OCI-LY7 (cell line): ENCODE data around the gene PRR4.

ENCODE experiments used
- EZH2phosphoT487 ChIP-seq: fragments of 200-600 bp; sonication (generic); IDR thresholded peaks from 2 replicates; pipeline ENCODE4 v1.6.1; 2018; ENCODE audit warnings: low read depth, borderline replicate concordance, mild to moderate bottlenecking, mixed run types, antibody characterized with exemption, low read length, moderate library complexity, mixed read lengths
- TF ChIP-seq, protein P1 (sequence below): fragments of 200-600 bp; sonication (generic); conservative IDR thresholded peaks from 2 replicates; pipeline ENCODE4 v1.5.1; 2014; ENCODE audit warnings: mild to moderate bottlenecking, antibody characterized with exemption, low read length, moderate library complexity, mixed read lengths

DNA sequence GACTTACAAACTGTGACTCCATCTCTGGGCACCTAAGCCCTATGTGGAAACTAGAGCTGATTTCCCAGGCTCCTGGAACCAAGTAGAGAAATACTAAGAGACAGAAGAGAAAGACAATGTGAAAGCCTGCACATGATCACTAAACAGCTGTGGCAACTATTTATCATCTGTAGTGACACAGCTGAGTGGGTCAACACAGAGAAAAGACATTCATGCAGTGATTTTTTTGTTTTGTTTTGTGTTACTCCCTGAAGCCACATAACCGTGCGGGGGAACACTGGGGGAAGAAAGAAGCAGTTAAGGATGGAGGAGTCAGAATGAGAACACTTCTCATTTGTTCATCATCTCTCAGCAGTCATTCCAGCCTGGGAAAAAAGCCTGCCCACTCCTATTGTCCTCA is 1.5 kb downstream of the PRR4 start:
- TF ChIP-seq, protein P1, sequence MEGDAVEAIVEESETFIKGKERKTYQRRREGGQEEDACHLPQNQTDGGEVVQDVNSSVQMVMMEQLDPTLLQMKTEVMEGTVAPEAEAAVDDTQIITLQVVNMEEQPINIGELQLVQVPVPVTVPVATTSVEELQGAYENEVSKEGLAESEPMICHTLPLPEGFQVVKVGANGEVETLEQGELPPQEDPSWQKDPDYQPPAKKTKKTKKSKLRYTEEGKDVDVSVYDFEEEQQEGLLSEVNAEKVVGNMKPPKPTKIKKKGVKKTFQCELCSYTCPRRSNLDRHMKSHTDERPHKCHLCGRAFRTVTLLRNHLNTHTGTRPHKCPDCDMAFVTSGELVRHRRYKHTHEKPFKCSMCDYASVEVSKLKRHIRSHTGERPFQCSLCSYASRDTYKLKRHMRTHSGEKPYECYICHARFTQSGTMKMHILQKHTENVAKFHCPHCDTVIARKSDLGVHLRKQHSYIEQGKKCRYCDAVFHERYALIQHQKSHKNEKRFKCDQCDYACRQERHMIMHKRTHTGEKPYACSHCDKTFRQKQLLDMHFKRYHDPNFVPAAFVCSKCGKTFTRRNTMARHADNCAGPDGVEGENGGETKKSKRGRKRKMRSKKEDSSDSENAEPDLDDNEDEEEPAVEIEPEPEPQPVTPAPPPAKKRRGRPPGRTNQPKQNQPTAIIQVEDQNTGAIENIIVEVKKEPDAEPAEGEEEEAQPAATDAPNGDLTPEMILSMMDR: no peak
- TF ChIP-seq EZH2phosphoT487: no peak
